HepG2 (cell line): ENCODE measurements around the gene PEX13.

ENCODE experiments used
- BRCA1 ChIP-seq: sonication (generic); formaldehyde crosslinking; IDR thresholded peaks from 2 replicates; pipeline ENCODE4 v1.4.0; 2020; ENCODE audit warnings: missing genetic modification reagents
- CTCF ChIP-seq: sonication (generic); formaldehyde crosslinking; IDR thresholded peaks from 2 replicates; pipeline ENCODE4 v1.5.0; 2020; ENCODE audit warnings: mild to moderate bottlenecking, missing genetic modification reagents, moderate library complexity
- EZH2 ChIP-seq: conservative IDR thresholded peaks from 2 replicates; pipeline ENCODE4 v1.6.1; 2012; ENCODE audit warnings: mild to moderate bottlenecking, low read depth, low read length, moderate library complexity
- GLI4 ChIP-seq: sonication (generic); formaldehyde crosslinking; IDR thresholded peaks from 2 replicates; pipeline ENCODE4 v1.5.1; 2020; ENCODE audit warnings: missing genetic modification reagents, mild to moderate bottlenecking, moderate library complexity, borderline replicate concordance
- HINFP ChIP-seq: sonication (generic); formaldehyde crosslinking; IDR thresholded peaks from 2 replicates; pipeline ENCODE4 v1.4.0; 2020; ENCODE audit warnings: low read depth, mild to moderate bottlenecking, missing genetic modification reagents
- POLR2A ChIP-seq, 2 experiments: IDR thresholded peaks; 2 replicates each; pipeline ENCODE4 v1.6.1; 2011; ENCODE audit warnings: low read depth in 2 of 2, low read length in 2 of 2, mild to moderate bottlenecking in 1 of 2, moderate library complexity in 1 of 2; ENCODE audit not compliant: insufficient read depth in 1 of 2
- POLR2AphosphoS5 ChIP-seq: IDR thresholded peaks from 2 replicates; pipeline ENCODE4 v1.6.1; 2012; ENCODE audit warnings: low read depth, low read length
- RBM22 ChIP-seq: fragments of 200-400 bp; formaldehyde crosslinking; optimal IDR thresholded peaks from 2 replicates; pipeline ENCODE3; 2017; ENCODE audit warnings: mild to moderate bottlenecking, low read length, moderate library complexity
- ZBTB10 ChIP-seq: sonication (generic); formaldehyde crosslinking; IDR thresholded peaks from 2 replicates; pipeline ENCODE4 v1.4.0; 2020; ENCODE audit warnings: missing genetic modification reagents, borderline replicate concordance
- ZNF629 ChIP-seq: sonication (generic); formaldehyde crosslinking; conservative IDR thresholded peaks from 2 replicates; pipeline ENCODE4 v1.5.0; 2020; ENCODE audit warnings: missing genetic modification reagents
- ZSCAN30 ChIP-seq: sonication (generic); formaldehyde crosslinking; IDR thresholded peaks from 2 replicates; pipeline ENCODE4 v1.5.0; 2020; ENCODE audit warnings: mild to moderate bottlenecking, missing genetic modification reagents

- TF ChIP-seq RBM22 (no peak), ZNF629 (no peak), ZSCAN30 (CRISPR knock-in tag) (no peak), ZBTB10 (CRISPR knock-in tag) (no peak), POLR2AphosphoS5 (no peak), HINFP (CRISPR knock-in tag) (no peak), CTCF (no peak), POLR2A (IDR thresholded peaks at IDR 0.05; ENCODE audit: insufficient read depth in 1 of 2, low read depth in 2 of 2, low read length in 2 of 2) (no peak), EZH2 (no peak), GLI4 (CRISPR knock-in tag) (no peak), BRCA1 (CRISPR knock-in tag) (no peak)
Measured at GRCh38 chr2:61023670-61024069, 6.2 kb downstream of the PEX13 start.
